ENCODE measurements around the gene MID2. TPM values are rescaled to one million over a fixed set of nuclear protein-coding genes. Genes with fewer than 3 reads are reported as not detected.

MID2 gene
- total and polyA plus RNA-seq, 2 donors, result 1.4 to 2.0 TPM

GRCh38 chrX:107970073-107970472, 144.4 kb downstream of the MID2 start:
- 86% methylated on average over 2 of the region's 2 CpGs for WGBS
- Histone ChIP-seq H3K4me3 (ENCODE audit: low read length in 2 of 2) (no peak overlapping the region), H3K9me3 (ENCODE audit: control insufficient read depth in 2 of 2, insufficient read depth in 1 of 2, low read length in 1 of 2) (no peaks in the 10 kb centered on the region), H3K4me1 (ENCODE audit: control insufficient read depth in 2 of 2, insufficient read depth in 2 of 2, low read length in 2 of 2) (no peaks in the 10 kb centered on the region), H3K27ac (ENCODE audit: low read depth in 1 of 2, low read length in 1 of 2) (no peak overlapping the region), H3K36me3 (ENCODE audit: control insufficient read depth in 2 of 2, insufficient read depth in 2 of 2, low read length in 1 of 2) (no peaks in the 10 kb centered on the region), H3K27me3 (ENCODE audit: control insufficient read depth in 2 of 2, insufficient read depth in 1 of 2, low read length in 1 of 2) (no peaks in the 10 kb centered on the region)
- no peak for DNase-seq (ENCODE audit: low read depth in 6 of 9, low spot score in 9 of 9)

DNA sequence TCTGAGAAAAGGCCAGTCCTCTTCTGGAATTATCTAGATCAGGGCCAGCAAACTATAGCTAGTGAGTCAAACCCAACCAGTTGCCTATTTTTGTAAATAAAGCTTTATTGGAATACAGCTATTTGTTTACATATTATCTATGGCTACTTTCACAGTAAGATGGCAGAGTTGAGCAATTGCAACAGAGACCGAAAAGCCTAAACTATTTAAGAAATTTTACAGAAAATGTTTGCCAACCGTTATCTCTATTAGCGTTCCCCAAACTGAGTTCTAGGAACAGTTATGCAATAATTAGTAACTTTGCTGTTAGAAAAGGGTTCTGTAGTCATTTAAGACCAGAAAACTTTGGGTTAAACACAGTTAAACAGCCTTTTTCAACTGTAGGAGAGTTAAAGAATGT, 146.0 kb downstream of the MID2 start:
- no peaks in the 10 kb centered on the region for H3K36me3 ChIP-seq (ENCODE audit: control insufficient read depth in 2 of 2, insufficient read depth in 2 of 2, low read length in 1 of 2)
- no peak overlapping the region for H3K4me3 ChIP-seq (ENCODE audit: low read length in 2 of 2)
- H3K27ac ChIP-seq (ENCODE audit: low read depth in 1 of 2, low read length in 1 of 2), result no peak overlapping the region
- no peaks in the 10 kb centered on the region for H3K9me3 ChIP-seq (ENCODE audit: control insufficient read depth in 2 of 2, insufficient read depth in 1 of 2, low read length in 1 of 2)
- WGBS, result 99% methylated on average over 3 of the region's 3 CpGs
- H3K4me1 ChIP-seq (ENCODE audit: control insufficient read depth in 2 of 2, insufficient read depth in 2 of 2, low read length in 2 of 2), result no peaks in the 10 kb centered on the region
- DNase-seq (ENCODE audit: low read depth in 6 of 9, low spot score in 9 of 9), result no peak
- H3K27me3 ChIP-seq (ENCODE audit: control insufficient read depth in 2 of 2, insufficient read depth in 1 of 2, low read length in 1 of 2), result no peaks in the 10 kb centered on the region

Other genes with a start within 250 kb of the MID2 start
- gene PRPS1, start 197.4 kb upstream of the MID2 start, total RNA-seq, result 41.7 TPM
- 26.4 TPM for gene PRPS1, start 197.4 kb upstream of the MID2 start, polyA plus RNA-seq
- 63.4 TPM for gene TSC22D3, start 50.1 kb upstream of the MID2 start, total RNA-seq
- 873 TPM for gene TSC22D3, start 50.1 kb upstream of the MID2 start, polyA plus RNA-seq
- gene NCBP2L, start 48.1 kb upstream of the MID2 start, total RNA-seq, result 0.09 TPM
- gene NCBP2L, start 48.1 kb upstream of the MID2 start, polyA plus RNA-seq, result 0.21 TPM
- gene TEX13B, start 156.5 kb downstream of the MID2 start, total RNA-seq, result not detected
- not detected for gene TEX13B, start 156.5 kb downstream of the MID2 start, polyA plus RNA-seq
- gene VSIG1, start 219.2 kb downstream of the MID2 start, total RNA-seq, result 0.99 TPM
- gene VSIG1, start 219.2 kb downstream of the MID2 start, polyA plus RNA-seq, result 1.4 TPM

All from thymus (tissue), 11 donors.